DND-41 (cell line): ENCODE data around the gene GABRA4.

Experiments
- CTCF ChIP-seq: IDR thresholded peaks from 2 replicates; pipeline ENCODE4 v1.5.1; 2012; ENCODE audit warnings: borderline replicate concordance, low read length, moderate library complexity, mild to moderate bottlenecking; ENCODE audit not compliant: poor library complexity, severe bottlenecking; ENCODE audit errors: extremely low read depth
- EZH2 ChIP-seq: IDR thresholded peaks from 3 replicates; pipeline ENCODE4 v1.6.1; 2012; ENCODE audit warnings: borderline replicate concordance, low read depth, mild to moderate bottlenecking, moderate library complexity, low read length, inconsistent platforms; ENCODE audit not compliant: severe bottlenecking

- TF ChIP-seq EZH2 (no peak), CTCF (peak; percentile 33)
Observed at GRCh38 chr4:47032405-47033106, 39.2 kb upstream of the GABRA4 start.
